GM23338 (cell line): ENCODE data around the gene OR10A7. TPM values are rescaled to one million over a fixed set of nuclear protein-coding genes. Genes with fewer than 3 reads are reported as not detected.

Experiments
- ATAC-seq: fragments of 200-7000 bp; cut with Tn5 transposase; 3 replicates; pipeline ENCODE4 v1.9.1; 2020
- DNase-seq: peaks from one replicate; pipeline ENCODE4 v3.0.0-alpha.2; 2015; ENCODE audit warnings: low spot score
- H2AFZ ChIP-seq: fragments of 200-600 bp; sonication (generic); 2 replicates; pipeline ENCODE4 v1.8.0; 2016; ENCODE audit warnings: antibody characterized with exemption, mild to moderate bottlenecking, moderate library complexity
- H3F3A ChIP-seq: fragments of 200-600 bp; sonication (generic); replicated peaks from 2 replicates; pipeline ENCODE4 v1.8.0; 2017; ENCODE audit warnings: antibody characterized with exemption, mixed run types, low read depth
- H3K27ac ChIP-seq: fragments of 200-600 bp; sonication (generic); 2 replicates; pipeline ENCODE4 v1.6.1; 2016; ENCODE audit warnings: low read depth
- H3K27me3 ChIP-seq: fragments of 200-600 bp; sonication (generic); 2 replicates; pipeline ENCODE4 v1.8.0; 2016; ENCODE audit warnings: mild to moderate bottlenecking, mixed run types, moderate library complexity; ENCODE audit not compliant: insufficient read depth
- H3K36me3 ChIP-seq: fragments of 200-600 bp; sonication (generic); 2 replicates; pipeline ENCODE4 v1.8.0; 2016; ENCODE audit warnings: mild to moderate bottlenecking; ENCODE audit not compliant: insufficient read depth
- H3K4me1 ChIP-seq: fragments of 200-600 bp; sonication (generic); 2 replicates; pipeline ENCODE4 v1.8.0; 2016; ENCODE audit warnings: mild to moderate bottlenecking, moderate library complexity; ENCODE audit not compliant: insufficient read depth
- H3K4me2 ChIP-seq: fragments of 200-600 bp; sonication (generic); 2 replicates; pipeline ENCODE4 v1.7.1; 2017; ENCODE audit warnings: mixed run types
- H3K4me3 ChIP-seq: fragments of 200-600 bp; sonication (generic); 2 replicates; pipeline ENCODE4 v1.6.1; 2016; ENCODE audit warnings: mixed run types
- H3K79me2 ChIP-seq: fragments of 200-600 bp; sonication (generic); replicated peaks from 2 replicates; pipeline ENCODE4 v1.8.0; 2017; ENCODE audit warnings: mild to moderate bottlenecking; ENCODE audit not compliant: insufficient read depth
- H3K9me2 ChIP-seq: fragments of 200-600 bp; sonication (generic); 2 replicates; pipeline ENCODE4 v1.8.0; 2017; ENCODE audit not compliant: insufficient read depth
- H4K20me1 ChIP-seq: fragments of 200-600 bp; sonication (generic); replicated peaks from 2 replicates; pipeline ENCODE4 v1.8.0; 2017; ENCODE audit warnings: mild to moderate bottlenecking; ENCODE audit not compliant: insufficient read depth
- H3K27ac Mint-ChIP-seq: 2 replicates; pipeline ENCODE4 v1.8.0; 2020; ENCODE audit warnings: inconsistent platforms, mild to moderate bottlenecking, moderate library complexity, mixed read lengths
- H3K27me3 Mint-ChIP-seq: 3 replicates; pipeline ENCODE4 v1.8.0; 2022; ENCODE audit warnings: low read depth, mild to moderate bottlenecking, moderate library complexity, mixed read lengths, inconsistent platforms; ENCODE audit not compliant: insufficient read depth, poor library complexity
- H3K36me3 Mint-ChIP-seq: 3 replicates; pipeline ENCODE4 v1.8.0; 2021; ENCODE audit warnings: low read depth, mild to moderate bottlenecking, inconsistent platforms, moderate library complexity, mixed read lengths
- H3K4me1 Mint-ChIP-seq: 3 replicates; pipeline ENCODE4 v1.8.0; 2020; ENCODE audit warnings: mild to moderate bottlenecking, inconsistent platforms, mixed read lengths
- H3K4me3 Mint-ChIP-seq: 3 replicates; pipeline ENCODE4 v1.8.0; 2021; ENCODE audit warnings: moderate library complexity, mild to moderate bottlenecking, inconsistent platforms, mixed read lengths
- H3K9me3 Mint-ChIP-seq: 3 replicates; pipeline ENCODE4 v1.8.0; 2020; ENCODE audit warnings: moderate library complexity, mild to moderate bottlenecking, inconsistent platforms, mixed read lengths
- CREB1 ChIP-seq: fragments of 250-450 bp; sonication (Bioruptor Pico); IDR thresholded peaks from 2 replicates; pipeline ENCODE4 v1.5.0; 2020; ENCODE audit warnings: low read depth, mild to moderate bottlenecking, moderate library complexity
- CTCF ChIP-seq, 2 experiments: fragments of 200-600 bp in 1 of 2; sonication (generic) in 1 of 2; conservative IDR thresholded peaks; 2 replicates each; pipeline versions ENCODE4 v1.5.1 to v1.6.1; 2016 to 2017; ENCODE audit warnings: antibody characterized with exemption in 2 of 2, low read depth in 2 of 2, mild to moderate bottlenecking in 2 of 2, moderate library complexity in 1 of 2
- EZH2phosphoT487 ChIP-seq: fragments of 200-600 bp; sonication (generic); IDR thresholded peaks from one replicate; pipeline ENCODE4 v1.8.1; 2018; ENCODE audit warnings: antibody characterized with exemption; ENCODE audit not compliant: unreplicated experiment
- JUNB ChIP-seq: IDR thresholded peaks from one replicate; pipeline ENCODE4 v1.6.1; 2016; ENCODE audit warnings: antibody characterized with exemption; ENCODE audit not compliant: unreplicated experiment
- NANOG ChIP-seq: IDR thresholded peaks from 2 replicates; pipeline ENCODE4 v1.6.1; 2016; ENCODE audit warnings: antibody characterized with exemption, borderline replicate concordance
- POLR2AphosphoS5 ChIP-seq: IDR thresholded peaks from 2 replicates; pipeline ENCODE4 v1.6.1; 2016; ENCODE audit warnings: antibody characterized with exemption, low read depth
- REST ChIP-seq: IDR thresholded peaks from one replicate; pipeline ENCODE4 v1.6.1; 2018; ENCODE audit warnings: antibody characterized with exemption; ENCODE audit not compliant: unreplicated experiment
- STAT1 ChIP-seq: IDR thresholded peaks from one replicate; pipeline ENCODE4 v1.6.1; 2016; ENCODE audit warnings: antibody characterized with exemption; ENCODE audit not compliant: unreplicated experiment
- ZNF114 ChIP-seq: fragments of 250-450 bp; sonication (Bioruptor Pico); IDR thresholded peaks from 2 replicates; pipeline ENCODE4 v1.5.0; 2020; ENCODE audit warnings: mild to moderate bottlenecking, moderate library complexity
- ZNF331 ChIP-seq: fragments of 250-450 bp; sonication (Bioruptor Pico); IDR thresholded peaks from 2 replicates; pipeline ENCODE4 v1.5.0; 2020; ENCODE audit warnings: low read depth, mild to moderate bottlenecking, moderate library complexity
- ZNF462 ChIP-seq: fragments of 250-450 bp; sonication (Bioruptor Pico); IDR thresholded peaks from 2 replicates; pipeline ENCODE4 v1.5.0; 2020; ENCODE audit warnings: mild to moderate bottlenecking, moderate library complexity
- polyA plus RNA-seq: library from polyadenylated mRNA; unstranded; fragments of >200 nt; fragmentation: Nextera tagmentation; extraction: Ambion mirVana; gene quantifications from 2 replicates; pipeline ENCODE4 v1.2.1, GENCODE V29; 2016
- total RNA-seq: library from RNA; depleted of rRNA; stranded (reverse); fragments of >200 nt; shearing (Covaris generic); gene quantifications from 2 replicates; pipeline ENCODE4 v1.2.3, GENCODE V29; 2014

Gene OR10A7
- total and polyA plus RNA-seq, 2 experiments from 2014 or later = not detected

- no peaks in the 10 kb centered on the region for H3K27me3 Mint-ChIP-seq
- peak; percentile 15 for DNase-seq
Observed at GRCh38 chr12:55173456-55173855, 47.4 kb upstream of the OR10A7 start.

More at GRCh38 chr12:55173456-55173855, 47.4 kb upstream of the OR10A7 start:
- Histone ChIP-seq H3K4me3 (no peak overlapping the region), H3K9me2 (no peaks in the 10 kb centered on the region), H3K4me1 (no peaks in the 10 kb centered on the region), H3F3A (no peaks in the 10 kb centered on the region), H3K27ac (no peak overlapping the region), H3K79me2 (no peaks in the 10 kb centered on the region), H4K20me1 (no peaks in the 10 kb centered on the region), H3K36me3 (no peaks in the 10 kb centered on the region), H3K27me3 (no peaks in the 10 kb centered on the region), H3K4me2 (no peak overlapping the region), H2AFZ (peak overlapping the region; percentile 30; the same call in 1 of the 2 replicates)
- Mint-ChIP-seq H3K9me3 (peaks cover 7% of the 10 kb centered on the region), H3K36me3 (peaks cover 10% of the 10 kb centered on the region; the same call in 2 of the 3 replicates), H3K27ac (no peak overlapping the region), H3K4me3 (no peak overlapping the region), H3K4me1 (peaks cover 4% of the 10 kb centered on the region; the same call in 1 of the 3 replicates)
- ATAC-seq = no peak
- no peak for TF ChIP-seq EZH2phosphoT487
- no peak for TF ChIP-seq CREB1 (CRISPR knock-in tag)
- TF ChIP-seq REST = no peak
- TF ChIP-seq ZNF331 (CRISPR knock-in tag) = no peak
- no peak for TF ChIP-seq ZNF462 (CRISPR knock-in tag)
- TF ChIP-seq ZNF114 (CRISPR knock-in tag) = no peak
- no peak for TF ChIP-seq NANOG
- no peak for TF ChIP-seq POLR2AphosphoS5
- no peak for TF ChIP-seq CTCF (conservative IDR thresholded peaks at IDR 0.05; ENCODE audit: low read depth in 2 of 2)
- no peak for TF ChIP-seq STAT1
- TF ChIP-seq JUNB = no peak
